ENCODE measurements around the gene SYCE3. TPM values are rescaled to one million over a fixed set of nuclear protein-coding genes. Genes with fewer than 3 reads are reported as not detected.

SYCE3 gene
- total RNA-seq, 2 experiments from 2014 or later, result not detected

GRCh38 chr22:50508897-50509296 lies 53.8 kb downstream of the SYCE3 start:
- intact Hi-C loops (cut with micrococcal nuclease; ENCODE audit: unreplicated experiment), result loop anchor here (1.0 to 10.0 kb wide), 4 partner anchors 16 to 264 kb away; partner anchors contain the start of genes CHKB, MAPK11, SCO2 and TUBGCP6
- no peaks in the 10 kb centered on the region for H3K9me2 ChIP-seq (ENCODE audit: insufficient read depth, low read length)
- BruUV-seq (replicated peaks), result TSS peak; percentile 82
- ChIA-PET CTCF (ENCODE audit: unreplicated experiment) (interaction anchor here (0.9 to 2.3 kb wide), 2 partner anchors 17 to 20 kb away, joined by 5 to 9 read pairs; partner anchors contain the start of gene SCO2), POLR2A (interaction anchor here (0.5 to 3.7 kb wide), 6 partner anchors 16 to 82 kb away, joined by 3 to 33 read pairs (median 4); partner anchors contain the start of gene SCO2)
- TF ChIP-seq EZH2phosphoT487 (IDR thresholded peaks at IDR 0.05; ENCODE audit: borderline replicate concordance, low read depth, low read length), result no peak
- TF ChIP-seq, protein P1, sequence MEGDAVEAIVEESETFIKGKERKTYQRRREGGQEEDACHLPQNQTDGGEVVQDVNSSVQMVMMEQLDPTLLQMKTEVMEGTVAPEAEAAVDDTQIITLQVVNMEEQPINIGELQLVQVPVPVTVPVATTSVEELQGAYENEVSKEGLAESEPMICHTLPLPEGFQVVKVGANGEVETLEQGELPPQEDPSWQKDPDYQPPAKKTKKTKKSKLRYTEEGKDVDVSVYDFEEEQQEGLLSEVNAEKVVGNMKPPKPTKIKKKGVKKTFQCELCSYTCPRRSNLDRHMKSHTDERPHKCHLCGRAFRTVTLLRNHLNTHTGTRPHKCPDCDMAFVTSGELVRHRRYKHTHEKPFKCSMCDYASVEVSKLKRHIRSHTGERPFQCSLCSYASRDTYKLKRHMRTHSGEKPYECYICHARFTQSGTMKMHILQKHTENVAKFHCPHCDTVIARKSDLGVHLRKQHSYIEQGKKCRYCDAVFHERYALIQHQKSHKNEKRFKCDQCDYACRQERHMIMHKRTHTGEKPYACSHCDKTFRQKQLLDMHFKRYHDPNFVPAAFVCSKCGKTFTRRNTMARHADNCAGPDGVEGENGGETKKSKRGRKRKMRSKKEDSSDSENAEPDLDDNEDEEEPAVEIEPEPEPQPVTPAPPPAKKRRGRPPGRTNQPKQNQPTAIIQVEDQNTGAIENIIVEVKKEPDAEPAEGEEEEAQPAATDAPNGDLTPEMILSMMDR (conservative IDR thresholded peaks at IDR 0.05; ENCODE audit: low read length), result no peak
- DNase-seq (ENCODE audit: low spot score), result no peak
- peak overlapping the region; percentile 97 for H3K4me2 ChIP-seq (ENCODE audit: low read length)
- no peaks in the 10 kb centered on the region for H3K9me3 ChIP-seq (ENCODE audit: low read length)
- H3K36me3 ChIP-seq (ENCODE audit: insufficient read depth, low read length), result peaks cover 40% of the 10 kb centered on the region
- H4K20me1 ChIP-seq (ENCODE audit: insufficient read depth, low read length), result peaks cover 4% of the 10 kb centered on the region; the same call in 1 of the 2 replicates
- H2AFZ ChIP-seq (ENCODE audit: low read length), result no peak overlapping the region
- H3K79me2 ChIP-seq (ENCODE audit: insufficient read depth, low read depth, low read length), result peaks cover 59% of the 10 kb centered on the region
- H3K4me3 ChIP-seq (ENCODE audit: low read depth, low read length, poor library complexity, severe bottlenecking), result peak overlapping the region; percentile 94
- H3K27ac ChIP-seq (ENCODE audit: low read depth, low read length, poor library complexity, severe bottlenecking), result peak overlapping the region; percentile 59
- peaks cover 27% of the 10 kb centered on the region for H3K4me1 ChIP-seq (ENCODE audit: insufficient read depth, low read length, poor library complexity, severe bottlenecking)

GRCh38 chr22:50507991-50508884 lies 54.5 kb downstream of the SYCE3 start, which contains the start of gene NCAPH2:
Gene NCAPH2 (plus strand): TSS chr22:50508224. CDS start chr22:50508338, 114 bp downstream.
- intact Hi-C loops (cut with micrococcal nuclease; ENCODE audit: unreplicated experiment), result loop anchor here (1.0 to 10.0 kb wide), 5 partner anchors 17 to 263 kb away; partner anchors contain the start of genes CHKB, MAPK11, SBF1 and SCO2
- peaks cover 53% of the 10 kb centered on the region for H3K79me2 ChIP-seq (ENCODE audit: insufficient read depth, low read depth, low read length)
- BruUV-seq (replicated peaks), result no TSS peak

More at GRCh38 chr22:50507991-50508884, 54.5 kb downstream of the SYCE3 start, which contains the start of gene NCAPH2:
- peak within 1 kb of the TSS; percentile 84 for H2AFZ ChIP-seq (ENCODE audit: low read length)
- H4K20me1 ChIP-seq (ENCODE audit: insufficient read depth, low read length), result peaks cover 4% of the 10 kb centered on the region; the same call in 1 of the 2 replicates
- ChIA-PET CTCF (ENCODE audit: unreplicated experiment) (interaction anchor here (0.6 to 2.3 kb wide), 6 partner anchors 17 to 248 kb away, joined by 3 to 9 read pairs (median 4); partner anchors contain the start of gene SCO2), POLR2A (interaction anchor here (0.6 to 3.7 kb wide), 10 partner anchors 14 to 322 kb away, joined by 3 to 33 read pairs (median 4); partner anchors contain the start of gene SCO2)
- H3K4me3 ChIP-seq (ENCODE audit: low read depth, low read length, poor library complexity, severe bottlenecking), result peak within 1 kb of the TSS; percentile 100
- peak; percentile 99 for DNase-seq (ENCODE audit: low spot score)
- TF ChIP-seq, protein P1 (conservative IDR thresholded peaks at IDR 0.05; ENCODE audit: low read length), result no peak
- no peak for TF ChIP-seq EZH2phosphoT487 (IDR thresholded peaks at IDR 0.05; ENCODE audit: borderline replicate concordance, low read depth, low read length)
- peaks cover 27% of the 10 kb centered on the region for H3K4me1 ChIP-seq (ENCODE audit: insufficient read depth, low read length, poor library complexity, severe bottlenecking)
- peak within 1 kb of the TSS; percentile 97 for H3K4me2 ChIP-seq (ENCODE audit: low read length)
- H3K36me3 ChIP-seq (ENCODE audit: insufficient read depth, low read length), result peaks cover 38% of the 10 kb centered on the region
- no peaks in the 10 kb centered on the region for H3K9me2 ChIP-seq (ENCODE audit: insufficient read depth, low read length)
- no peaks in the 10 kb centered on the region for H3K9me3 ChIP-seq (ENCODE audit: low read length)
- H3K27ac ChIP-seq (ENCODE audit: low read depth, low read length, poor library complexity, severe bottlenecking), result peak within 1 kb of the TSS; percentile 59

All from OCI-LY7 (cell line).